ENCODE data around the gene F7. TPM values are rescaled to one million over a fixed set of nuclear protein-coding genes. Genes with fewer than 3 reads are reported as not detected.

The F7 gene
- total and polyA plus RNA-seq, 2 donors = 0.14 to 0.24 TPM

DNA sequence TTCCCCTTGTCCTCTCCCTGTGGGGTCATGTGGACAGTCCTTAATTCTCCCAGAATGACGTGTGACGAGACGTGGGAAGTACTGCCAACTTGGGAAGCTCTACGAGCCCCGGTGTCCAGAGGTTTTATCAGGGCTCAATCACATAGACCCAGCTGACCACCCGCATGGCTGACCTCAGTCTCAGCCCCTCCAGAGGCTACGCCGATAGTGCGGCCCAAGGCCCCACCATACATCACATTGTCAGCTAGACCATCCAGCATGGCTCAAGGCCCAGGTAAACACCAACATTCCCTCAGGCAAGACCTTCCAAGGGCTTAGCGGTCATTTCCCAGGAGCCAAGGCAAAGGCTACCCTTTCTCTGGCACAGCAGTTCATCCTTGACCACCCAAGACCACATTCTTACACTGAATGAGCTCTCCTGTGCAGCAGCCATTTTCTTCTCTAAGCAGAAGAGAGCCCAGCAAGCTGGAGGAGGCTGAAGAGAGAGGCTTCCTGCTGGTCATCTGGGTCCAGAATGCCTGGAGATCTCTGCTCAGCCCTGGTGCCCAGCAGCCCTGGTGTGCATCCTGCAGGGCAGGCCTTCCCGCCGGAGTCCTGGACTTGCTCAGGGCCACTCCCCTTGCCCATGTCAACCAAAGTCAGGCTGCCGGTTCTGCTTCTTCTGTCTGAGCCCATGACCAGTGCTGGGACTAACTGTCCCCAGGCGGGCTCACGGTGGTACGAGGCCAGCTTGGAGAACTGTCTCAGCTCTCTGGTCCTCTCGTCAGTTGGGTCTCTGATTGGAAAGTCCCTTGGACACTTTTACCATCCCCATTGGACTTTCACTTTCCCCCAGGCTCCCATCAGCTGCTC is 9.1 kb downstream of the F7 start:
- 97% methylated on average over 17 of the region's 17 CpGs for WGBS
- DNase-seq (ENCODE audit: low read depth in 6 of 9, low spot score in 9 of 9) = no peak
- Histone ChIP-seq H3K4me3 (ENCODE audit: low read length in 2 of 2) (no peak overlapping the region), H3K27ac (ENCODE audit: low read depth in 1 of 2, low read length in 1 of 2) (no peak overlapping the region), H3K36me3 (ENCODE audit: control insufficient read depth in 2 of 2, insufficient read depth in 2 of 2, low read length in 1 of 2) (no peaks in the 10 kb centered on the region), H3K27me3 (ENCODE audit: control insufficient read depth in 2 of 2, insufficient read depth in 1 of 2, low read length in 1 of 2) (peaks cover 14 to 37% of the 10 kb centered on the region in 2 donors), H3K4me1 (ENCODE audit: control insufficient read depth in 2 of 2, insufficient read depth in 2 of 2, low read length in 2 of 2) (no peaks in the 10 kb centered on the region), H3K9me3 (ENCODE audit: control insufficient read depth in 2 of 2, insufficient read depth in 1 of 2, low read length in 1 of 2) (peaks cover 0 to under 1% of the 10 kb centered on the region in 2 donors)

DNA sequence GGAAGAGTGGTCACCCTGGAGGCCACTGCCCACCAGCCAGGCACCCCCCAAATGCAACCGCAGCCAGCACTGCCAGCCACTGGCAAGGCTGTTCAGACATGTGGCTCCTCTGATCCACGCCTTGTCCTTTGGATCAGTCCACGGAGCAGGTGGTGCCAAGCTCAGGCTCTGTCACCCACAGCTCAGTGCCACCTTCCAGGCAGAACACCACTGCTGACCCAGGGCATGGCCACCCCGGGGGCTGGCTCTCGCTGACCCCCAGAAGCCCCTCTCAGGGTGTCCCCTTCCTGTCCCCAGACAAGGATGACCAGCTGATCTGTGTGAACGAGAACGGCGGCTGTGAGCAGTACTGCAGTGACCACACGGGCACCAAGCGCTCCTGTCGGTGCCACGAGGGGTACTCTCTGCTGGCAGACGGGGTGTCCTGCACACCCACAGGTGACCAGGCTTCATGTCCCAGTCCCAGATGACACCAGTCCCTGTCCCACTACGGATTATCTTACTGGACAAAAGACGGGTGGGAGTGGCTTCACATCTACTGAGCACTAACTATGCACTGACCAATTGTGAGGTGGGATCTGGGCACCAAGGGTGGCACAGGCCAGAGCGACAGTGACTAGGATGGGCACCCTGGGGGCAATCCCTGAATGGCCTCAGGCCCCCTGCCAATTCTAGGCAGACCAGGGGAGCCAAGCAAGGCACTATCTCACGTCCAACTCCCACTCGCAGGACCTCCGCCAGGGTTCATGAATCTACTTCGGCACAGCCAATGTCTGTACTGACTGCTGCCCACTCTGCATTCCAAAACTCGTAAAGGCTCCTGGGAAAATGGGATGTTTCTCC is 10.0 kb downstream of the F7 start:
- H3K27ac ChIP-seq (ENCODE audit: low read depth in 1 of 2, low read length in 1 of 2) = no peak overlapping the region
- no peaks in the 10 kb centered on the region for H3K36me3 ChIP-seq (ENCODE audit: control insufficient read depth in 2 of 2, insufficient read depth in 2 of 2, low read length in 1 of 2)
- H3K9me3 ChIP-seq (ENCODE audit: control insufficient read depth in 2 of 2, insufficient read depth in 1 of 2, low read length in 1 of 2) = peaks cover 0 to 3% of the 10 kb centered on the region in 2 donors
- DNase-seq (ENCODE audit: low read depth in 6 of 9, low spot score in 9 of 9) = no peak
- H3K27me3 ChIP-seq (ENCODE audit: control insufficient read depth in 2 of 2, insufficient read depth in 1 of 2, low read length in 1 of 2) = peaks cover 6 to 28% of the 10 kb centered on the region in 2 donors
- WGBS = 93% methylated on average over 21 of the region's 21 CpGs
- no peak overlapping the region for H3K4me3 ChIP-seq (ENCODE audit: low read length in 2 of 2)
- no peaks in the 10 kb centered on the region for H3K4me1 ChIP-seq (ENCODE audit: control insufficient read depth in 2 of 2, insufficient read depth in 2 of 2, low read length in 2 of 2)

GRCh38 chr13:113116206-113116800 is 10.7 kb downstream of the F7 start:
- Histone ChIP-seq H3K9me3 (ENCODE audit: control insufficient read depth in 2 of 2, insufficient read depth in 1 of 2, low read length in 1 of 2) (peaks cover 0 to 3% of the 10 kb centered on the region in 2 donors), H3K27me3 (ENCODE audit: control insufficient read depth in 2 of 2, insufficient read depth in 1 of 2, low read length in 1 of 2) (peaks cover 0 to 22% of the 10 kb centered on the region in 2 donors), H3K36me3 (ENCODE audit: control insufficient read depth in 2 of 2, insufficient read depth in 2 of 2, low read length in 1 of 2) (no peaks in the 10 kb centered on the region), H3K4me3 (ENCODE audit: low read length in 2 of 2) (no peak overlapping the region), H3K4me1 (ENCODE audit: control insufficient read depth in 2 of 2, insufficient read depth in 2 of 2, low read length in 2 of 2) (no peaks in the 10 kb centered on the region), H3K27ac (ENCODE audit: low read depth in 1 of 2, low read length in 1 of 2) (no peak overlapping the region)
- no peak for DNase-seq (ENCODE audit: low read depth in 6 of 9, low spot score in 9 of 9)
- WGBS = 94% methylated on average over 10 of the region's 10 CpGs

GRCh38 chr13:113116871-113117271 is 11.3 kb downstream of the F7 start:
- H3K27me3 ChIP-seq (ENCODE audit: control insufficient read depth in 2 of 2, insufficient read depth in 1 of 2, low read length in 1 of 2) = peaks cover 0 to 19% of the 10 kb centered on the region in 2 donors
- H3K36me3 ChIP-seq (ENCODE audit: control insufficient read depth in 2 of 2, insufficient read depth in 2 of 2, low read length in 1 of 2) = no peaks in the 10 kb centered on the region
- H3K4me3 ChIP-seq (ENCODE audit: low read length in 2 of 2) = no peak overlapping the region
- no peaks in the 10 kb centered on the region for H3K4me1 ChIP-seq (ENCODE audit: control insufficient read depth in 2 of 2, insufficient read depth in 2 of 2, low read length in 2 of 2)
- 95% methylated on average over 10 of the region's 10 CpGs for WGBS
- DNase-seq (ENCODE audit: low read depth in 6 of 9, low spot score in 9 of 9) = no peak
- H3K9me3 ChIP-seq (ENCODE audit: control insufficient read depth in 2 of 2, insufficient read depth in 1 of 2, low read length in 1 of 2) = peaks cover 0 to 3% of the 10 kb centered on the region in 2 donors
- no peak overlapping the region for H3K27ac ChIP-seq (ENCODE audit: low read depth in 1 of 2, low read length in 1 of 2)

DNA sequence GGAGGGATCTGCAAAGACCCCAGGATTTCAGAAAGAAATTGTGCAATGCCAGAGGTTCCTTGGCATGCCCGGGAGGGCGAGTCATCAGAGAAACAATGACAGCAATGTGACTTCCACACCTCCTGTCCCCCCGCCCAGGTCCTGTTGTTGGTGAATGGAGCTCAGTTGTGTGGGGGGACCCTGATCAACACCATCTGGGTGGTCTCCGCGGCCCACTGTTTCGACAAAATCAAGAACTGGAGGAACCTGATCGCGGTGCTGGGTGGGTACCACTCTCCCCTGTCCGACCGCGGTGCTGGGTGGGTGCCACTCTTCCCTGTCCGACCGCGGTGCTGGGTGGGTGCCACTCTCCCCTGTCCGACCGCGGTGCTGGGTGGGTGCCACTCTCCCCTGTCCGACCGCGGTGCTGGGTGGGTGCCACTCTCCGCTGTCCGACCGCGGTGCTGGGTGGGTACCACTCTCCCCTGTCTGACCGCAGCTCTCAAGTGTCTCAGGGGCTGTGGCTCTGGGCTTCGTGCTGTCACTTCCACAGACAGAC is 11.8 kb downstream of the F7 start:
- peaks cover 0 to 17% of the 10 kb centered on the region in 2 donors for H3K27me3 ChIP-seq (ENCODE audit: control insufficient read depth in 2 of 2, insufficient read depth in 1 of 2, low read length in 1 of 2)
- no peak overlapping the region for H3K27ac ChIP-seq (ENCODE audit: low read depth in 1 of 2, low read length in 1 of 2)
- 95% methylated on average over 26 of the region's 26 CpGs for WGBS
- H3K36me3 ChIP-seq (ENCODE audit: control insufficient read depth in 2 of 2, insufficient read depth in 2 of 2, low read length in 1 of 2) = no peaks in the 10 kb centered on the region
- no peaks in the 10 kb centered on the region for H3K4me1 ChIP-seq (ENCODE audit: control insufficient read depth in 2 of 2, insufficient read depth in 2 of 2, low read length in 2 of 2)
- no peak overlapping the region for H3K4me3 ChIP-seq (ENCODE audit: low read length in 2 of 2)
- DNase-seq (ENCODE audit: low read depth in 6 of 9, low spot score in 9 of 9) = no peak
- H3K9me3 ChIP-seq (ENCODE audit: control insufficient read depth in 2 of 2, insufficient read depth in 1 of 2, low read length in 1 of 2) = peaks cover 0 to 3% of the 10 kb centered on the region in 2 donors

- H3K27ac ChIP-seq (ENCODE audit: low read depth in 1 of 2, low read length in 1 of 2) = no peak overlapping the region
- no peak for DNase-seq (ENCODE audit: low read depth in 6 of 9, low spot score in 9 of 9)
- peaks cover 0 to 13% of the 10 kb centered on the region in 2 donors for H3K27me3 ChIP-seq (ENCODE audit: control insufficient read depth in 2 of 2, insufficient read depth in 1 of 2, low read length in 1 of 2)
- 93% methylated on average over 9 of the region's 9 CpGs for WGBS
- peaks cover 0 to 3% of the 10 kb centered on the region in 2 donors for H3K9me3 ChIP-seq (ENCODE audit: control insufficient read depth in 2 of 2, insufficient read depth in 1 of 2, low read length in 1 of 2)
- H3K4me1 ChIP-seq (ENCODE audit: control insufficient read depth in 2 of 2, insufficient read depth in 2 of 2, low read length in 2 of 2) = no peaks in the 10 kb centered on the region
- H3K36me3 ChIP-seq (ENCODE audit: control insufficient read depth in 2 of 2, insufficient read depth in 2 of 2, low read length in 1 of 2) = no peaks in the 10 kb centered on the region
- no peak overlapping the region for H3K4me3 ChIP-seq (ENCODE audit: low read length in 2 of 2)
Observed at GRCh38 chr13:113117911-113118260, 12.3 kb downstream of the F7 start.

GRCh38 chr13:113118261-113119021 is 12.8 kb downstream of the F7 start:
- DNase-seq (ENCODE audit: low read depth in 6 of 9, low spot score in 9 of 9) = no peak
- no peak overlapping the region for H3K4me3 ChIP-seq (ENCODE audit: low read length in 2 of 2)

DNA sequence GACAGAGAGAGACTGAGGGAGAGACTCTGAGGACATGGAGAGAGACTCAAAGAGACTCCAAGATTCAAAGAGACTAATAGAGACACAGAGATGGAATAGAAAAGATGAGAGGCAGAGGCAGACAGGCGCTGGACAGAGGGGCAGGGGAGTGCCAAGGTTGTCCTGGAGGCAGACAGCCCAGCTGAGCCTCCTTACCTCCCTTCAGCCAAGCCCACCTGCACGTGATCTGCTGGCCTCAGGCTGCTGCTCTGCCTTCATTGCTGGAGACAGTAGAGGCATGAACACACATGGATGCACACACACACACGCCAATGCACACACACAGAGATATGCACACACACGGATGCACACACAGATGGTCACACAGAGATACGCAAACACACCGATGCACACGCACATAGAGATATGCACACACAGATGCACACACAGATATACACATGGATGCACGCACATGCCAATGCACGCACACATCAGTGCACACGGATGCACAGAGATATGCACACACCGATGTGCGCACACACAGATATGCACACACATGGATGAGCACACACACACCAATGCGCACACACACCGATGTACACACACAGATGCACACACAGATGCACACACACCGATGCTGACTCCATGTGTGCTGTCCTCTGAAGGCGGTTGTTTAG is 13.7 kb downstream of the F7 start:
- 91% methylated on average over 16 of the region's 16 CpGs for WGBS
- no peak for DNase-seq (ENCODE audit: low read depth in 6 of 9, low spot score in 9 of 9)
- no peaks in the 10 kb centered on the region for H3K36me3 ChIP-seq (ENCODE audit: control insufficient read depth in 2 of 2, insufficient read depth in 2 of 2, low read length in 1 of 2)
- no peak overlapping the region for H3K27ac ChIP-seq (ENCODE audit: low read depth in 1 of 2, low read length in 1 of 2)
- H3K27me3 ChIP-seq (ENCODE audit: control insufficient read depth in 2 of 2, insufficient read depth in 1 of 2, low read length in 1 of 2) = peaks cover 0 to 2% of the 10 kb centered on the region in 2 donors
- H3K9me3 ChIP-seq (ENCODE audit: control insufficient read depth in 2 of 2, insufficient read depth in 1 of 2, low read length in 1 of 2) = peaks cover 0 to 3% of the 10 kb centered on the region in 2 donors
- H3K4me1 ChIP-seq (ENCODE audit: control insufficient read depth in 2 of 2, insufficient read depth in 2 of 2, low read length in 2 of 2) = no peaks in the 10 kb centered on the region
- H3K4me3 ChIP-seq (ENCODE audit: low read length in 2 of 2) = no peak overlapping the region

More at GRCh38 chr13:113118261-113119021, 12.8 kb downstream of the F7 start:
- peaks cover 0 to 8% of the 10 kb centered on the region in 2 donors for H3K27me3 ChIP-seq (ENCODE audit: control insufficient read depth in 2 of 2, insufficient read depth in 1 of 2, low read length in 1 of 2)
- H3K27ac ChIP-seq (ENCODE audit: low read depth in 1 of 2, low read length in 1 of 2) = no peak overlapping the region
- WGBS = 93% methylated on average over 42 of the region's 42 CpGs
- no peaks in the 10 kb centered on the region for H3K4me1 ChIP-seq (ENCODE audit: control insufficient read depth in 2 of 2, insufficient read depth in 2 of 2, low read length in 2 of 2)
- peaks cover 0 to 3% of the 10 kb centered on the region in 2 donors for H3K9me3 ChIP-seq (ENCODE audit: control insufficient read depth in 2 of 2, insufficient read depth in 1 of 2, low read length in 1 of 2)
- H3K36me3 ChIP-seq (ENCODE audit: control insufficient read depth in 2 of 2, insufficient read depth in 2 of 2, low read length in 1 of 2) = no peaks in the 10 kb centered on the region
